DOHH2 (cell line): ENCODE data around the gene SLC35F1.

Source experiments
- CTCF ChIP-seq: fragments of 200-600 bp; sonication (generic); IDR thresholded peaks from one replicate; pipeline ENCODE4 v1.5.1; 2014; ENCODE audit warnings: antibody characterized with exemption, mild to moderate bottlenecking, low read depth, low read length; ENCODE audit not compliant: poor library complexity, severe bottlenecking
- EZH2phosphoT487 ChIP-seq: fragments of 200-600 bp; sonication (generic); IDR thresholded peaks from 2 replicates; pipeline ENCODE4 v1.6.1; 2017; ENCODE audit warnings: borderline replicate concordance, mild to moderate bottlenecking, antibody characterized with exemption, low read length, moderate library complexity, mixed read lengths

GRCh38 chr6:118202517-118202916 is 295.5 kb downstream of the SLC35F1 start:
- TF ChIP-seq EZH2phosphoT487 (no peak), CTCF (no peak)
